ENCODE data around the gene CMTR1.
"Not testable (repeated sequence)": the region's sequence is repeated elsewhere in the genome, so short reads cannot be mapped to it uniquely, and the experiment has no call there.

CMTR1 gene, protein sequence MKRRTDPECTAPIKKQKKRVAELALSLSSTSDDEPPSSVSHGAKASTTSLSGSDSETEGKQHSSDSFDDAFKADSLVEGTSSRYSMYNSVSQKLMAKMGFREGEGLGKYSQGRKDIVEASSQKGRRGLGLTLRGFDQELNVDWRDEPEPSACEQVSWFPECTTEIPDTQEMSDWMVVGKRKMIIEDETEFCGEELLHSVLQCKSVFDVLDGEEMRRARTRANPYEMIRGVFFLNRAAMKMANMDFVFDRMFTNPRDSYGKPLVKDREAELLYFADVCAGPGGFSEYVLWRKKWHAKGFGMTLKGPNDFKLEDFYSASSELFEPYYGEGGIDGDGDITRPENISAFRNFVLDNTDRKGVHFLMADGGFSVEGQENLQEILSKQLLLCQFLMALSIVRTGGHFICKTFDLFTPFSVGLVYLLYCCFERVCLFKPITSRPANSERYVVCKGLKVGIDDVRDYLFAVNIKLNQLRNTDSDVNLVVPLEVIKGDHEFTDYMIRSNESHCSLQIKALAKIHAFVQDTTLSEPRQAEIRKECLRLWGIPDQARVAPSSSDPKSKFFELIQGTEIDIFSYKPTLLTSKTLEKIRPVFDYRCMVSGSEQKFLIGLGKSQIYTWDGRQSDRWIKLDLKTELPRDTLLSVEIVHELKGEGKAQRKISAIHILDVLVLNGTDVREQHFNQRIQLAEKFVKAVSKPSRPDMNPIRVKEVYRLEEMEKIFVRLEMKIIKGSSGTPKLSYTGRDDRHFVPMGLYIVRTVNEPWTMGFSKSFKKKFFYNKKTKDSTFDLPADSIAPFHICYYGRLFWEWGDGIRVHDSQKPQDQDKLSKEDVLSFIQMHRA

DNA sequence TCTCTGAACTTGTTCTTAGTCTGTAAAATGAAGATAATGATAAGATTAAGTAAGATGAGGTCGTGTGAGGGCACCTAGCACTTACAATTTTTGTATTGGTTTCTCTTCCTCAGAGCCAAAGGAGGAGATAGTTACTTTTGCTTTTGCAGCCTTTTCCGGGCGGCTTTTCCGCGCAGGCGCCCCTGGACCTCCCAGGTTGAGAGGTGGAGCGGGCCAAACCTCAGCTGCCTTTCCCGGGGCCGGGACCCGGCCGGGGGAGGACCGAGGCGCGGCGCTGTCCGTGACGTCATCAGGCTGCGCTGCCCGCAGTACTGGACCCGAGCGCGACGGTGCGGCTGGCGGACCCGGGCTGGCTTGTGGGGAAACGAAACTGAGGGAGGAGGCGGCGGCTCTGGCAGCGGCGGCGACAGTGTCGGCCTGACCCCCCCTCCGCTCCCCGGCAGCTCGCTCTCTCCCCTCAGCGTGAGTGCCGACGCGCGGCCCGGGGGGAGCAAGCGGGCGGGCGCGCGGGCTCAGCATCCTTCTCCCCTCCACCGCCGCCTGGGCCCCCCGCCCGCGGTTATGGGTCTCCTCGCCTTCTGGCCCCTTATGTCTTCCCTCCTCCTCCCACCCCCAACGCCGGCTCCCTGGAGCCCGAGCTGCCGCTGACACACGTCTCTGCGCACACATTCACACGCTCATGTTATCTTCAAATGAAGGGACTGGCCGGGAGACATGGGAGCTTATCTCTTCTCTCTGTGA, at the start of gene CMTR1:
CMTR1 (plus strand) TSS at position 306 of the 741 bp plus-strand sequence. CDS start 2,409 bp downstream, outside the sequence.
- H3K4me3 Mint-ChIP-seq: peak within 1 kb of the TSS; percentile 86
- H3K9me3 Mint-ChIP-seq: no peaks in the 10 kb centered on the region
- peaks cover 4% of the 10 kb centered on the region for H3K27me3 Mint-ChIP-seq
- H3K4me1 Mint-ChIP-seq (ENCODE audit: low read depth): peaks cover 20% of the 10 kb centered on the region
- peaks cover 28% of the 10 kb centered on the region for H3K36me3 Mint-ChIP-seq (ENCODE audit: low read depth)
- intact Hi-C loops (cut with micrococcal nuclease): no loop called here
- H3K27ac Mint-ChIP-seq: peak within 1 kb of the TSS; percentile 81

- H3K4me1 Mint-ChIP-seq (ENCODE audit: low read depth): no peaks in the 10 kb centered on the region
- no peaks in the 10 kb centered on the region for H3K9me3 Mint-ChIP-seq
- intact Hi-C loops (cut with micrococcal nuclease): no loop called here
Observed at GRCh38 chr6:37388578-37388977, 44.4 kb upstream of the CMTR1 start.

GRCh38 chr6:37389857-37390256, 43.2 kb upstream of the CMTR1 start:
- Mint-ChIP-seq H3K9me3 (no peaks in the 10 kb centered on the region), H3K4me3 (no peak overlapping the region), H3K36me3 (ENCODE audit: low read depth) (peaks cover 14% of the 10 kb centered on the region), H3K27ac (no peak overlapping the region), H3K27me3 (no peaks in the 10 kb centered on the region), H3K4me1 (ENCODE audit: low read depth) (no peaks in the 10 kb centered on the region)
- intact Hi-C loops (cut with micrococcal nuclease): no loop called here

More at GRCh38 chr6:37388578-37388977, 44.4 kb upstream of the CMTR1 start:
- Mint-ChIP-seq H3K36me3 (ENCODE audit: low read depth) (peaks cover 18% of the 10 kb centered on the region), H3K27me3 (no peaks in the 10 kb centered on the region), H3K4me3 (no peak overlapping the region), H3K27ac (no peak overlapping the region)

GRCh38 chr6:37391120-37391519, 41.9 kb upstream of the CMTR1 start:
- Mint-ChIP-seq H3K27ac (no peak overlapping the region), H3K4me1 (ENCODE audit: low read depth) (no peaks in the 10 kb centered on the region), H3K36me3 (ENCODE audit: low read depth) (peaks cover 6% of the 10 kb centered on the region), H3K4me3 (no peak overlapping the region), H3K27me3 (no peaks in the 10 kb centered on the region), H3K9me3 (no peaks in the 10 kb centered on the region)
- intact Hi-C loops (cut with micrococcal nuclease): no loop called here

- H3K27ac Mint-ChIP-seq: no peak overlapping the region
- no peaks in the 10 kb centered on the region for H3K27me3 Mint-ChIP-seq
- no peaks in the 10 kb centered on the region for H3K9me3 Mint-ChIP-seq
- H3K36me3 Mint-ChIP-seq (ENCODE audit: low read depth): peaks cover 6% of the 10 kb centered on the region
- peaks cover 4% of the 10 kb centered on the region for H3K4me1 Mint-ChIP-seq (ENCODE audit: low read depth)
- no peak overlapping the region for H3K4me3 Mint-ChIP-seq
- intact Hi-C loops (cut with micrococcal nuclease): no loop called here
Observed at GRCh38 chr6:37392821-37393220, 40.2 kb upstream of the CMTR1 start.

DNA sequence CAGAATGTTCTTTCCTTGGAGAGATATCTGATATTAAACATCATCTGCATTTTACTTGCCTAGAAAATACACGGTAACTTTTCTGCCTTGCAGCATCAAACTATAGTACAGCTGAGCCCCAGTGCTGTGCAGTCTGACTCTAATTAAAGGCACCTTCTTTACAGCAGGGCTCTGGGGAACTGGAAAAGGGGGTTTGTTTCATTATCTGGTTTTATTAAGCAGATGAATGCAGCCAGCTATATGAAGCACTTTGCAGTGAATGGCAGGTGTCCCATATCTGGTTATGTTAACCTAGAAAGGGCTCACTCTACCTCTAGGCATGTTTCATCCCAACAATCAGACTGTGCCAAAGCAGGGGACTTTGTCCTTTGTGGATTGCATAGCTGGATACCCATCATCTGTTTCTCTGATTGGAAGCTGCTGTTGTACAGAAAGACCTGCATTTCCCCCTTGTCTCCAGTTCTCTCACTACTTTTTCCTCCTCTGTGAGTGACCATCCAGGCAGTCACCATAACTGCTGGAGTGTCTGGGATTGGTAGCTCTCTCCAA, 39.6 kb upstream of the CMTR1 start:
- H3K4me3 Mint-ChIP-seq: no peak overlapping the region

GRCh38 chr6:37396571-37397180, 36.3 kb upstream of the CMTR1 start:
- Mint-ChIP-seq H3K27me3 (peaks cover 5% of the 10 kb centered on the region), H3K9me3 (no peaks in the 10 kb centered on the region), H3K27ac (no peak overlapping the region), H3K36me3 (ENCODE audit: low read depth) (peaks cover 6% of the 10 kb centered on the region), H3K4me1 (ENCODE audit: low read depth) (peaks cover 10% of the 10 kb centered on the region), H3K4me3 (no peak overlapping the region)
- intact Hi-C loops (cut with micrococcal nuclease): no loop called here

More for the DNA sequence above, 39.6 kb upstream of the CMTR1 start:
- peaks cover 6% of the 10 kb centered on the region for H3K36me3 Mint-ChIP-seq (ENCODE audit: low read depth)
- H3K4me1 Mint-ChIP-seq (ENCODE audit: low read depth): peaks cover 10% of the 10 kb centered on the region
- H3K9me3 Mint-ChIP-seq: no peaks in the 10 kb centered on the region
- H3K27ac Mint-ChIP-seq: no peak overlapping the region
- intact Hi-C loops (cut with micrococcal nuclease): no loop called here
- H3K27me3 Mint-ChIP-seq: no peaks in the 10 kb centered on the region

- H3K4me3 Mint-ChIP-seq: no peak overlapping the region
- peaks cover 10% of the 10 kb centered on the region for H3K4me1 Mint-ChIP-seq (ENCODE audit: low read depth)
- H3K27ac Mint-ChIP-seq: no peak overlapping the region
Observed at GRCh38 chr6:37399131-37399530, 33.9 kb upstream of the CMTR1 start.

GRCh38 chr6:37399795-37400490, 33.1 kb upstream of the CMTR1 start:
- intact Hi-C loops (cut with micrococcal nuclease): no loop called here
- no peak overlapping the region for H3K27ac Mint-ChIP-seq
- peaks cover 10% of the 10 kb centered on the region for H3K4me1 Mint-ChIP-seq (ENCODE audit: low read depth)
- H3K36me3 Mint-ChIP-seq (ENCODE audit: low read depth): no peaks in the 10 kb centered on the region
- H3K9me3 Mint-ChIP-seq: no peaks in the 10 kb centered on the region
- H3K27me3 Mint-ChIP-seq: peaks cover 12% of the 10 kb centered on the region
- no peak overlapping the region for H3K4me3 Mint-ChIP-seq

More at GRCh38 chr6:37399131-37399530, 33.9 kb upstream of the CMTR1 start:
- Mint-ChIP-seq H3K36me3 (ENCODE audit: low read depth) (no peaks in the 10 kb centered on the region), H3K9me3 (no peaks in the 10 kb centered on the region), H3K27me3 (peaks cover 9% of the 10 kb centered on the region)
- intact Hi-C loops (cut with micrococcal nuclease): no loop called here

GRCh38 chr6:37401658-37402057, 31.4 kb upstream of the CMTR1 start:
- H3K9me3 Mint-ChIP-seq; intact Hi-C loops (cut with micrococcal nuclease); H3K4me3 Mint-ChIP-seq; H3K27ac Mint-ChIP-seq; H3K36me3 Mint-ChIP-seq (ENCODE audit: low read depth): not testable (repeated sequence)
- peaks cover 10% of the 10 kb centered on the region for H3K4me1 Mint-ChIP-seq (ENCODE audit: low read depth)
- peaks cover 13% of the 10 kb centered on the region for H3K27me3 Mint-ChIP-seq

DNA sequence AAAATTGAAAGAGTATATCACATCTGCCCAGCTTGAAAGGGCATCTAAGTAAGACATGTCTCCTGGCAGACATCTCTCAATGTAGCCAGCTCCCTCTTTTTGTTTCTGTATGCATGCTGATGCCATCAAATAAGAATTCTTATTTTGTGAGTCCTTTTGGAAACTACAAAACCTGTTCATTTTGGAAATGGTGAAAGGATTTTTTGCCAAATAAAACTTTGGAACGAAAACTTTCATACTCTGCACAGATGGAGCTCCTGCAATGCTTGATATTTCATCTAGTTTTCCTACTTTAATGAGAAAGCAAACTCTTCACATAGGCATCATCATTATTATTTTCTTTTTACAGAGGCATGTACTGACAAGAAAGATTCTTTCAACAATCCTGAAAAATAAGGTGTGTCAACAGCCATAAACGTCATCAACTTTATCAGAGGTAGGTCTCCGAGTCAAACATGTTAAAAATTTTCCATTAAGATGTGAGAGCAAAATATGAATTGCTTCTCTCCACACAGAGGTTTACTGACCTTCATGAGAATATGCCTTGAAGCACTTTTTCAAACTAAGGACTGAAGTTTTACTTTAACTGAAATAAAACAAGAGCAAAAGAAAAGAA, 26.2 kb upstream of the CMTR1 start:
- Mint-ChIP-seq H3K36me3 (ENCODE audit: low read depth) (no peaks in the 10 kb centered on the region), H3K27me3 (peaks cover 15% of the 10 kb centered on the region), H3K27ac (no peak overlapping the region), H3K9me3 (no peaks in the 10 kb centered on the region), H3K4me1 (ENCODE audit: low read depth) (no peaks in the 10 kb centered on the region), H3K4me3 (no peak overlapping the region)
- intact Hi-C loops (cut with micrococcal nuclease): no loop called here

DNA sequence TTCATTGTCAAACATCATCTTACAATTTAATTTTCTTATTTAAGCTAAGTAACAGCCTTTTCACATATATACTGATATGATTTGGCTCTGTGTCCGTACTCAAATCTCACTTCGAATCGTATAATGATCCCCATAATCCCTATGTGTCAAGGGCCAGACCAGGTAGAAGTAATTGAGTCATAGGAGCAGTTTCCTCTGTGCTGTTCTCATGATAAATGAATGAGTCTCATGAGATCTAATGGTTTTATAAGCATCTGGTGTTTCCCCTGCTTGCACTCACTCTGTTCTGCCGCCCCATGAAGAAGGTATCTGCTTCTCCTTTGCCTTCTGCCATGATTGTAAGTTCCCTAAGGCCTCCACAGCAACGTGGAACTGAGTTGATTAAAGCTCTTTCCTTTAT, 25.1 kb upstream of the CMTR1 start:
- Mint-ChIP-seq H3K4me1 (ENCODE audit: low read depth) (no peaks in the 10 kb centered on the region), H3K9me3 (no peaks in the 10 kb centered on the region), H3K36me3 (ENCODE audit: low read depth) (no peaks in the 10 kb centered on the region), H3K27ac (no peak overlapping the region), H3K4me3 (no peak overlapping the region), H3K27me3 (peaks cover 15% of the 10 kb centered on the region)
- intact Hi-C loops (cut with micrococcal nuclease): no loop called here

All from dendritic cell treated with granulocyte-macrophage colony-stimulating factor and Interleukin-4, amounts not matched to agents 40 ng/mL and 50 ng/mL, for 4 days (primary cell).